ENCODE data around the gene MACROD1.
A peak's percentile ranks its signal among the peaks of the same experiment; 100 is the strongest.

Gene MACROD1

DNA sequence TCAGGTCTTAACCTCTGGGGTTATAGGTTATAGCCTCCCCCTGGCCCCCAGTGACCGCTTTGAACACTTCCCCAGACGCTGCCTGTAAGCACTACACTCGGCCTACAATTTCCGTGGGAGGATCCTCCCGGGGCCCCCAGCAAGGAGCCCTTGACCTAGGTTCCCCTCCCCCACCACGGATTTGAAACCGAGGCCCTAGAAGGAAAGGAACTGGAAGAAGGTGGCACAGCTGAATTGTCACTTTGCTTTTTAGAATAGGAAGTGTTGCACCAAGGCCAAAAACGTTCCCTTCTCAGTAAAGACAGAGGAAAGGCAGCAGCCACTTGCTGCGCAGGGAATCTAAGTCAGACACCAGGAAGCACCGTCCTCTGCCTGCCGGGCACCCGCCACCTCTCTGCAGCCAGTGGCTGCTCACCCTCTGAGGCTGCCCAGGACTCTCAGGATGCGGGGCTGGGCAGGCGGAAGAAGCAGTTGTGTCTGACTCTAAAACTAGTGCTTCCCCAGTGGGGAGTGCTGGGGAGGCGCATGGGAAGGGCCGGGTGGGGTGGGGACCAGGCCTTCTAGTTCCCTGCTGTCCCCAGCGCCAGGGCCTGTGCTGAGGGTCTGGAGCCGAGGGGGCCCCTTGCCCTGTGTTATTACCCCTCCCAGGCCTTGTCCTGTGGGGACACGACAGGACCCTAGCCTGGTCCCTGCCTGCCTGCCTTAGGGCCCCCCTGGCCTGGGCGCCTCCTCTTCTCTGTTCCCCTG lies 138.1 kb downstream of the MACROD1 start:
- Mint-ChIP-seq H3K36me3 (ENCODE audit: low read depth) (no peaks in the 10 kb centered on the region), H3K4me1 (peaks cover 59% of the 10 kb centered on the region), H3K27ac (no peak overlapping the region), H3K9me3 (no peaks in the 10 kb centered on the region), H3K4me3 (peak overlapping the region; percentile 23), H3K27me3 (ENCODE audit: low read depth, poor library complexity) (peaks cover 56% of the 10 kb centered on the region)
- TF ChIP-seq, protein P1, sequence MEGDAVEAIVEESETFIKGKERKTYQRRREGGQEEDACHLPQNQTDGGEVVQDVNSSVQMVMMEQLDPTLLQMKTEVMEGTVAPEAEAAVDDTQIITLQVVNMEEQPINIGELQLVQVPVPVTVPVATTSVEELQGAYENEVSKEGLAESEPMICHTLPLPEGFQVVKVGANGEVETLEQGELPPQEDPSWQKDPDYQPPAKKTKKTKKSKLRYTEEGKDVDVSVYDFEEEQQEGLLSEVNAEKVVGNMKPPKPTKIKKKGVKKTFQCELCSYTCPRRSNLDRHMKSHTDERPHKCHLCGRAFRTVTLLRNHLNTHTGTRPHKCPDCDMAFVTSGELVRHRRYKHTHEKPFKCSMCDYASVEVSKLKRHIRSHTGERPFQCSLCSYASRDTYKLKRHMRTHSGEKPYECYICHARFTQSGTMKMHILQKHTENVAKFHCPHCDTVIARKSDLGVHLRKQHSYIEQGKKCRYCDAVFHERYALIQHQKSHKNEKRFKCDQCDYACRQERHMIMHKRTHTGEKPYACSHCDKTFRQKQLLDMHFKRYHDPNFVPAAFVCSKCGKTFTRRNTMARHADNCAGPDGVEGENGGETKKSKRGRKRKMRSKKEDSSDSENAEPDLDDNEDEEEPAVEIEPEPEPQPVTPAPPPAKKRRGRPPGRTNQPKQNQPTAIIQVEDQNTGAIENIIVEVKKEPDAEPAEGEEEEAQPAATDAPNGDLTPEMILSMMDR (IDR thresholded peaks at IDR 0.05), result no peak
- DNase-seq, result no peak

DNA sequence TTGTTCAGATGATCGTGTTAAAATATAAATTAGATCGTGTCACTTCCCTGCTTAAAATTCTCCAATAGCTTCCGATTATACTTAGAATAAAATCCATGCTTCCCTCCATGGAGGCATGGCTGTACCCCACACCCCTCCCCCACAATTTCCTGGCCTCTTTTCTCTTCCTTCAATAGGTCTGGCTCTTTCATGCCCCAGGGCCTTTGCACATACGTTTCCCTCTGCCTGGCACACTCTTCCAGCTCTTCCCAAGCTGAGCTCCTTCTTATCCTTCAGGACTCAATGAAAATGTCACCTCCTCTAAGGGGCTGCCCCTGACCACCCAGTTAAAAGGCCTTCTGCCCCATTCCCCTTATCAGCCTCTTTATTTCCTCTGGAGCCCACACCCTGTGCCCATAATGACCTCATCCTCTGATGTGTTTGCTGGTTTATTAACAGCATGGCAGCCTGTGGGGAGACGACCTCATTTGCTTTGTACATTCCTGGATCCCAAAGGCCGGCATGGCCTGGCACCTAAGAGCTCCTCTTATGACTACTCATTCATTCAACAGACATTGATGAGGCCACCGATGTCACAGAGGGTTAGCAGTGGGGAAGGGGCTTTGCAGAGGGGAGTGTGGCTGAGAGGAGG lies 139.2 kb downstream of the MACROD1 start:
- DNase-seq, result no peak
- H3K4me3 Mint-ChIP-seq, result no peak overlapping the region
- H3K36me3 Mint-ChIP-seq (ENCODE audit: low read depth), result no peaks in the 10 kb centered on the region
- H3K4me1 Mint-ChIP-seq, result peaks cover 65% of the 10 kb centered on the region
- peaks cover 53% of the 10 kb centered on the region for H3K27me3 Mint-ChIP-seq (ENCODE audit: low read depth, poor library complexity)
- TF ChIP-seq, protein P1 (IDR thresholded peaks at IDR 0.05), result no peak
- no peak overlapping the region for H3K27ac Mint-ChIP-seq
- H3K9me3 Mint-ChIP-seq, result no peaks in the 10 kb centered on the region

DNA sequence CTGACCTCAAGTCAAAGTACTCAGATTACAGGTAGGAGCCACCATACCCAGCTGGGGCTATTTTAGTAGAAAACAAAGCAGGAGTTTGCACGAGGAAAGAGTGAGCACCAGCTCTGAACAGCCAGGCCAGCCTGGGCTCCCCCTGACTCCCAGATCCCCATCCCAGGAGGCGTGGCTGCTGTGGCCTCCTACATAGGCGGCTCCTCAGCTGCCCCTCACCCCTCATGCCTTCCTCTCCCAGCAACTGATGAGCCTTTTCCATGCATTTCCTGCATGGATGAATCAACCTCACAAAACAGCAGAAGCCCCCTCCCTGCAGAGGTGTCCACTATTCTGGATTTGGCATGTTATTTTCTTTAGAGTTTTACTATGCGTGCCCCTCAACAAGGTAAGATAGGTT lies 140.7 kb downstream of the MACROD1 start:
- Mint-ChIP-seq H3K36me3 (ENCODE audit: low read depth) (no peaks in the 10 kb centered on the region), H3K4me3 (no peak overlapping the region), H3K27ac (no peak overlapping the region), H3K27me3 (ENCODE audit: low read depth, poor library complexity) (peaks cover 50% of the 10 kb centered on the region), H3K4me1 (peaks cover 63% of the 10 kb centered on the region), H3K9me3 (no peaks in the 10 kb centered on the region)
- peak; percentile 41 for DNase-seq
- TF ChIP-seq, protein P1 (IDR thresholded peaks at IDR 0.05), result no peak

DNA sequence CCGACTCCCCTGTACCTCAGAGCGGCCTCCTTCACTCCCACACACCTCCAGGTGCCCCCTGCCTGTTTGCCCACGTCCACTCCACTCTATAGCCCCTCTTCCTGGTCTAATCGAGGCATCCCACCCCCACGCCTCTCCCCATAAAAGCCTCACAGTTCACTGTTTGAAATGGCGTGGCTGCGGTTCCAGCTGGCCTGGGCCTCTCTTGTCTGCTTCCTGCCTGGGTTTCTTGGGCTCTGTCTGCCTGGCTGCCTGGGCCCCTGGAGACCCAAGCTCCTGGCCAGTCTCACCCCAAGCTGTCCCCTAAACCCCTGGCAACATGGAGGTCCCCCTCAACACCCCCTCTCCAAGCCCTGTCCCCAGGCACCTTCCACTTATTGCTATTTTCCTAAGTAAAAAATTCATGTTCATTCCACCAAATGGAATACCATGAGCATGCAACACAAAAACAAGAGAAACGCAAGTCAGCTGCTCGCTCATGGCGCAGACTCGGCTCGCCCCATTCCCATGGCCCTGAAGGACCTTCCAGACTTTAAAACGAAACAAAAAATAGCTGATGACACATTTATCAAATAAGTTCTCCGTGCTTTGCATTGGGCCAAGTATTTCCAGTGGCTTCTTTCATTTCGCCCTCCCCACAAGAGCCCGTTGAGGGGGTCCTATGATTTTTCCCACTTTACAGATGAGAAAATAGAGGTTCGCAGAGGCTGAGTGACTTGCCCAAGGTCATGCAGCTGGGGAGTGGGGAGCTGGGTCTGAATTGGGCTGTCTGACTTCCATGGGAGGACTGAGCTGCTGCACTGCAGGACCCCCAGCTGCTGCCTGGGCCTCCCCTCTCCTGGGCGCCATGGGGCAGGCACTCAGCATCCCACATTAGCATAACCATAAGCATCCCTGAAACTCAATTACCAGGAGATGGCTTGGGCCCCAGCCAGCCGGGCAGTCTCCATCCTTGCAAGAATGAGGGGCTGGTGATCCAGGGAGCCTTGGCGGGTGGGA lies 141.9 kb downstream of the MACROD1 start:
- H3K36me3 Mint-ChIP-seq (ENCODE audit: low read depth), result no peaks in the 10 kb centered on the region
- TF ChIP-seq, protein P1 (IDR thresholded peaks at IDR 0.05), result no peak
- H3K27me3 Mint-ChIP-seq (ENCODE audit: low read depth, poor library complexity), result peaks cover 51% of the 10 kb centered on the region
- no peak for DNase-seq
- H3K9me3 Mint-ChIP-seq, result no peaks in the 10 kb centered on the region
- peak overlapping the region; percentile 23 for H3K4me3 Mint-ChIP-seq
- no peak overlapping the region for H3K27ac Mint-ChIP-seq
- H3K4me1 Mint-ChIP-seq, result peaks cover 51% of the 10 kb centered on the region

DNA sequence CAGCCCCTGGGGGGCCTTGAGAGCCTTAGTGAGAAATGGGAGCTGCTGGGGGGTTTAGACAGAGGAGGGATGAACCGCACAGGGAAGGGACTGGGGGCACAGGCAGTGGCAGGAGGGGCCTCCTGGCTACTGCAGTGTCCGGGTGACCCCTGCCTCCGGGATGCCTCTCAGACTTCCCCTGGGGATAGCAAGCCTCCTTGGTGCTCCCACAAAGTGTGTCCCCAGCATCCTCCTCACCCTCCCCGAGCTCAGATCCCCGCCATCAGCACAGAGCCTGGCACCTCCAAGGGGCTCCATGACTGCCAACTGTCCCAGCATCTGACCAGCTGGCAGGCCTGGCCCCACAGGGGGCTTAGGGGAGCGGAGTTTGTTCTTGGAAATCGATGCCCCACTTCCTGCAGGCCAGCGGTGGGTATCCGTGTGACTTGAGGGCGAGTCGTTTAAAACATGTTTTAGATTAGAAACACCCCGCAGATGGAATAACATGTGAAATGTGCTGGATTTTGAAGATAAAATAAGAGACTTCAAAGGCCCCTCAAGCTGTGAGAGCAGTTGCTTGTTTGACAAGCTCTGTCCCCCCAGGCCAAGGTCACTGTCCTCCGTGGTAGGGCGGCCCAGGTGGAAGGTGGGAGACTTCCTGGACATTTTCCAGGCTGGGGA lies 143.7 kb downstream of the MACROD1 start:
- H3K9me3 Mint-ChIP-seq, result no peaks in the 10 kb centered on the region
- H3K36me3 Mint-ChIP-seq (ENCODE audit: low read depth), result no peaks in the 10 kb centered on the region
- DNase-seq, result no peak
- H3K4me3 Mint-ChIP-seq, result no peak overlapping the region
- no peak overlapping the region for H3K27ac Mint-ChIP-seq
- peaks cover 52% of the 10 kb centered on the region for H3K27me3 Mint-ChIP-seq (ENCODE audit: low read depth, poor library complexity)
- peaks cover 40% of the 10 kb centered on the region for H3K4me1 Mint-ChIP-seq
- TF ChIP-seq, protein P1 (IDR thresholded peaks at IDR 0.05), result no peak

Data from nephron progenitor cell (in vitro differentiated cells).